GM12891 (cell line): ENCODE measurements around the gene EXOC4.
A peak's percentile ranks its signal among the peaks of the same experiment; 100 is the strongest.

Experiments used
- DNase-seq: peaks from one replicate; pipeline ENCODE4 v3.0.0; 2011; ENCODE audit warnings: low spot score; ENCODE audit not compliant: insufficient read length
- FAIRE-seq: peaks from 2 replicates; lab custom pipeline; 2011; peaks lifted over from hg19 to GRCh38; lab: Jason Lieb, UNC
- PAX5 ChIP-seq: IDR thresholded peaks from 2 replicates; pipeline ENCODE4 v1.6.1; 2011; ENCODE audit warnings: low read length, moderate library complexity, mild to moderate bottlenecking; ENCODE audit not compliant: insufficient read depth, severe bottlenecking
- POLR2A ChIP-seq: IDR thresholded peaks from 2 replicates; pipeline ENCODE4 v1.6.1; 2011; ENCODE audit warnings: low read depth, low read length, control low read depth
- POLR2AphosphoS5 ChIP-seq: IDR thresholded peaks from 2 replicates; pipeline ENCODE4 v1.6.1; 2011; ENCODE audit warnings: low read depth, low read length, control low read depth
- POU2F2 ChIP-seq: IDR thresholded peaks from 2 replicates; pipeline ENCODE4 v1.6.1; 2011; ENCODE audit warnings: low read depth, mild to moderate bottlenecking, control low read depth, low read length, moderate library complexity
- SPI1 ChIP-seq: IDR thresholded peaks from 2 replicates; pipeline ENCODE4 v1.6.1; 2011; ENCODE audit warnings: low read depth, low read length, control low read depth
- TAF1 ChIP-seq: IDR thresholded peaks from 2 replicates; pipeline ENCODE4 v1.6.1; 2011; ENCODE audit warnings: low read depth, low read length, control low read depth

EXOC4 gene

DNA sequence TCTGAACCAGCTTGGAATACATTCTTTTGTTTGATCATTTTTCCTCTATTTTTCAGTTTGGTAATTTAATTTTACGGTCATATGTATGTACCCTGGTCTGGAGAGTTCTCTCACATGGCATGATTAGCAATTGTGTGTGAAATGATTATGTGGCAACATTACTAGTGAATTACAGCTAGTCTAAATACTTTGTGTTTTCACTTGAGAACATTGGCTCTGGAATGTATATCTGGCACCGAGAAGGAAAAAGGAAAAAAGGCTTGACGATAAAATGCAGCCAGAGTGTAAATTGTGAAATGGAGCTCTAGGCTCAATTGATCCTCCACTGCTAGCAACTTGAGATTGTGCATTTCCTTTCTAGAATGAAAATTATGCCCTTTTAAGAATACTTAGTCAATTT is 397.2 kb downstream of the EXOC4 start:
- no peak for DNase-seq
- TF ChIP-seq POLR2A (no peak), TAF1 (no peak), POLR2AphosphoS5 (no peak), PAX5 (no peak), SPI1 (no peak), POU2F2 (no peak)
- FAIRE-seq = no peak

DNA sequence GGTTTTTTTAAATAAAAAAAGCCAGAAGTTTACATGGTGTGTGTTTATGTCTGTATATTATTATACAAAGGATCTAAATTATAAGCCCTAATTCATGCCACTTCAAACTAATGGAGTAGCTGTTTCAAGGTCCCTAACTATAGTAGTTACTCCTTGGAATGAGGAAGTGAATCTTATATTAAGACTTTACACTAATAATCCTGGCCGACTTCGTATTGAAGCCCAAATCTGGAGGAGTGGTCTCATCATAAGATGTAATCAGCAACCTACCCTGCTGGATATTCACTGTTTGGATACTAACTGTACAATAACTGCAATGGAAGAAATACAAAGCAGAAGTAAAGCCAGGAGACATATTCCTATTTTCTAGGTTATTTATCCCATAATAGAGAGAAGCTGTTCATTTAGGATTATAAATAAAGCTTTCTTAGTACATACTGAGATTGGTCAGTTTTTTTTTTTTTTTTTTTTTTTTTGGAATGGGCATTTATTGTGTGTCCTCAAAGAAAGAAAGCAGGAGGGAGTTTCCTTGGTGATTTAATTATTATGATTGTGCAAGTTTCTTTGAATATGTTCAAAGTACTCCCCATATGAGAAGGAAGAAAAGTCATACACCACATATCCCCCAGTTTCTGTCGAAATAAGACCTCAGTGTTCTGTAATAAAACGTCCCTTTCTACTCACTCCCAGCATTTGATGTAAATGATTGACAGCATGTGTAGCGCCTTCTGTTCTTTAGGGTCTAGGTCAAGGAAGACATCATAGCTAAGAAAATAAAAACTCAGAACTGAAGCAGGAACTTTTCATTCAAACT is 397.8 kb downstream of the EXOC4 start:
- FAIRE-seq (no peak), DNase-seq (no peak)
- no peak for TF ChIP-seq TAF1
- no peak for TF ChIP-seq POLR2A
- no peak for TF ChIP-seq POLR2AphosphoS5
- no peak for TF ChIP-seq PAX5
- TF ChIP-seq SPI1 = peak; percentile 32
- no peak for TF ChIP-seq POU2F2

DNA sequence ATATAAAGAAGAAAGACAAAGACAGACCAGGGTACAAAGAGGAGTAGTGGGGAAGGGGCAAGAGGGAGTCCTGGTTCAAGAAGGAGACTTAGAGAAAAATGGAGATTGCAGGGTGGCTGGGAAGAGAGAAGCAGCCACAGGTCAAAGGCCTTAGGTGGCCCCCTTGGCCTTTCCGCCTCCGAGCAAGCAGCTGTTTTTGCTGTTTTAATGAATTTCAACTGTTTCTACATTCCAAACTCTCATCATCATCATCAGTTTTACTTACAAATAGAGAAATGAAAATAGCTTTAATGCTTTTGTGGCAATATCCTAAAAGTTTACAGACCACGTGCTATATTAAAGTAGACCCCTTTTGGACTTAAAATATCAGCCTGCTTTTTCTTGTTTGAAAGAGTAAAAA is 399.7 kb downstream of the EXOC4 start:
- DNase-seq = no peak
- no peak for TF ChIP-seq TAF1
- TF ChIP-seq PAX5 = no peak
- no peak for TF ChIP-seq POU2F2
- no peak for TF ChIP-seq SPI1
- no peak for TF ChIP-seq POLR2AphosphoS5
- no peak for TF ChIP-seq POLR2A
- no peak for FAIRE-seq

- FAIRE-seq = no peak
- DNase-seq = no peak
- no peak for TF ChIP-seq TAF1
- no peak for TF ChIP-seq POLR2A
- no peak for TF ChIP-seq POU2F2
- TF ChIP-seq SPI1 = no peak
- TF ChIP-seq PAX5 = no peak
- TF ChIP-seq POLR2AphosphoS5 = no peak
These were observed 401.7 kb downstream of the EXOC4 start for GRCh38 chr7:133654547-133654946.

GRCh38 chr7:133662276-133662675 is 409.4 kb downstream of the EXOC4 start:
- FAIRE-seq = no peak

GRCh38 chr7:133662830-133663229 is 410.0 kb downstream of the EXOC4 start:
- FAIRE-seq = no peak
- no peak for TF ChIP-seq PAX5
- no peak for TF ChIP-seq POLR2AphosphoS5
- TF ChIP-seq SPI1 = no peak
- TF ChIP-seq TAF1 = no peak
- TF ChIP-seq POU2F2 = no peak
- TF ChIP-seq POLR2A = no peak
- DNase-seq = no peak

More at GRCh38 chr7:133662276-133662675, 409.4 kb downstream of the EXOC4 start:
- DNase-seq = no peak
- TF ChIP-seq TAF1 (no peak), SPI1 (no peak), POLR2AphosphoS5 (no peak), POLR2A (no peak), POU2F2 (no peak), PAX5 (no peak)

GRCh38 chr7:133664528-133664927 is 411.6 kb downstream of the EXOC4 start:
- TF ChIP-seq POLR2A (no peak), POU2F2 (no peak), TAF1 (no peak), SPI1 (no peak)
- no peak for DNase-seq
- no peak for FAIRE-seq

DNA sequence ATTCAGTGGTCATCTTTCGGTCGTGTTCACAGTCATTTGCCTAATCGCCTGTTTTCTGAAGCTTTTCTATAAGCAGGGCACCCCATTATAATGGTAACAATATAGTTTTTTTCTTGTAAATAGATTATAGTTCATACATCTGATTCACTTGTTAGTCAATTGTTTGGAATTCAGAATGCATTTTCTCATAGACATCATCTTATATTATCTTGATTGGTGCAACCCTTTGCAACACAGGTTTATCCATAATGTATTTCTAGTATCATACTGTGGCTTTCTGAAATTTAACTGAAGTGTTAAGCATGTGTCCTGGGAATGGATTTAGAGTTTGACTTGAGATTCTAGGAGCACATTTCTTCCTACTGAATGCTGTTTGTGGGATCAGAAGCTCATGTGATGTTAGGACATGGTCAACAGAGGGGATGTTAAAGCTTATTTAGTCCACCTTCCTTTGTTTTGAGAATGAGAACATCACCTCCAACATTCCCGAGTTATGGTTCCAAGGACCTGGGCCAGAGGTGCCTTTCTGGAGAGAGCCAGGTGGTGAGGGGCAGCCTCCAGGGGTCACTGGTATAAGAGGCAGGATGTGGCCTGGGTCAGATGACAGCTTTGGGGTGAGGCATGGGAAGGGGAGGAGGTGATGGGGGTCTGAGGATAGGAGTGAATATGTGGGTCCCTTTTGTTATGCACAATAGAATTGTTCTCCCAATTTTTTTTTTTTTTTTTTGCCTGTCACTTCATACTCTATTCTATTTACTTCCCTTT is 415.6 kb downstream of the EXOC4 start:
- FAIRE-seq (no peak), DNase-seq (no peak)
- no peak for TF ChIP-seq SPI1
- TF ChIP-seq PAX5 = no peak
- no peak for TF ChIP-seq POLR2A
- no peak for TF ChIP-seq POU2F2
- no peak for TF ChIP-seq TAF1
- TF ChIP-seq POLR2AphosphoS5 = no peak

DNA sequence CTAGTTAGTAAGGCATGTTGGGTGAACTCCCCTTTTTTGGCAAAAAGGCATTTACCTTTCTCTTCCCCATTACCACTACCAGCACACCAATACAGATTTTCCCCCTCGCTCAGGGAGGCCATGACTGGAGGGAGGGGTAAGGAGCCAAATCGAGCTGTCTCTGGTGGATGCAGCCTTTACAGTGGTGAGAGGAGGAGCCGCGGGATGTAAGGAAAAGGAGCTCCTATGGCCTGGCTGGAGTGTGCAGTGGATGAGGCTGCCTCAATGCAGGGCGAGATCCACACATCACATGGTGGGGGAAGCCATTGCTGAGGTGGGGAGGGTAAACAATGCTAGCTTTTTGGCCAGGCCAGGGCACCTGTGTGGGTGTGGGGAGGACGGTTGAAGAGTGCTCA is 416.2 kb downstream of the EXOC4 start:
- FAIRE-seq (no peak), DNase-seq (no peak)
- no peak for TF ChIP-seq POLR2A
- TF ChIP-seq TAF1 = no peak
- TF ChIP-seq PAX5 = no peak
- TF ChIP-seq SPI1 = no peak
- no peak for TF ChIP-seq POU2F2
- no peak for TF ChIP-seq POLR2AphosphoS5

- FAIRE-seq = no peak
- no peak for TF ChIP-seq POLR2AphosphoS5
- no peak for TF ChIP-seq TAF1
These were observed 417.4 kb downstream of the EXOC4 start for GRCh38 chr7:133670250-133670649.

More at GRCh38 chr7:133670250-133670649, 417.4 kb downstream of the EXOC4 start:
- no peak for DNase-seq
